OCI-LY7 (cell line): Measurements from ENCODE around the gene SC5D. TPM values are rescaled to one million over a fixed set of nuclear protein-coding genes. Genes with fewer than 3 reads are reported as not detected.

Experiments
- BruUV-seq: library from RNA; stranded (reverse); fragments of 400-500 nt; replicated peaks from 2 replicates; lab custom pipeline; 2021; lab: Mats Ljungman, UMichigan
- CTCF ChIA-PET: fragments of 300-600 bp; sonication (Branson Sonifier 250); formaldehyde crosslinking; loops from one replicate; lab custom pipeline; 2022; ENCODE audit warnings: antibody characterized with exemption; ENCODE audit not compliant: unreplicated experiment; lab: Charles Lee
- POLR2A ChIA-PET: fragments of 300-600 bp; sonication (Branson Sonifier 250); formaldehyde crosslinking; loops from one replicate; lab custom pipeline; 2022; ENCODE audit warnings: antibody characterized with exemption; lab: Charles Lee
- DNase-seq: peaks from one replicate; pipeline ENCODE4 v3.0.0-alpha.2; 2015; ENCODE audit warnings: low spot score
- H2AFZ ChIP-seq: fragments of 200-600 bp; sonication (generic), shearing (Covaris generic); 2 replicates; pipeline ENCODE4 v1.6.1; 2014; ENCODE audit warnings: mild to moderate bottlenecking, antibody characterized with exemption, low read length, moderate library complexity
- H3K27ac ChIP-seq: fragments of 200-600 bp; sonication (generic); 2 replicates; pipeline ENCODE4 v1.5.1; 2014; ENCODE audit warnings: mixed run types, low read depth, mild to moderate bottlenecking, moderate library complexity, low read length, inconsistent platforms; ENCODE audit not compliant: poor library complexity, severe bottlenecking
- H3K36me3 ChIP-seq: fragments of 200-600 bp; sonication (generic); 2 replicates; pipeline ENCODE4 v1.6.1; 2014; ENCODE audit warnings: mild to moderate bottlenecking, antibody characterized with exemption, low read length, moderate library complexity, mixed read lengths; ENCODE audit not compliant: insufficient read depth
- H3K4me1 ChIP-seq: fragments of 200-600 bp; sonication (generic); 2 replicates; pipeline ENCODE4 v1.5.1; 2014; ENCODE audit warnings: mild to moderate bottlenecking, low read length; ENCODE audit not compliant: insufficient read depth, poor library complexity, severe bottlenecking
- H3K4me2 ChIP-seq: fragments of 200-600 bp; sonication (generic); 2 replicates; pipeline ENCODE4 v1.6.1; 2014; ENCODE audit warnings: mild to moderate bottlenecking, low read length
- H3K4me3 ChIP-seq: fragments of 200-600 bp; sonication (generic); 2 replicates; pipeline ENCODE4 v1.5.1; 2014; ENCODE audit warnings: mild to moderate bottlenecking, low read depth, low read length; ENCODE audit not compliant: poor library complexity, severe bottlenecking
- H3K79me2 ChIP-seq: fragments of 200-600 bp; sonication (generic); 2 replicates; pipeline ENCODE4 v1.6.1; 2016; ENCODE audit warnings: low read depth, mild to moderate bottlenecking, low read length, moderate library complexity, mixed read lengths; ENCODE audit not compliant: insufficient read depth
- H3K9me2 ChIP-seq: fragments of 200-600 bp; sonication (generic); 2 replicates; pipeline ENCODE4 v1.6.1; 2016; ENCODE audit warnings: mild to moderate bottlenecking, low read length, mixed read lengths; ENCODE audit not compliant: insufficient read depth
- H3K9me3 ChIP-seq: fragments of 200-600 bp; sonication (generic); 2 replicates; pipeline ENCODE4 v1.6.1; 2014; ENCODE audit warnings: mild to moderate bottlenecking, mixed run types, low read length, mixed read lengths
- H4K20me1 ChIP-seq: fragments of 200-600 bp; sonication (generic); 2 replicates; pipeline ENCODE4 v1.6.1; 2014; ENCODE audit warnings: mild to moderate bottlenecking, antibody characterized with exemption, low read length, moderate library complexity, mixed read lengths; ENCODE audit not compliant: insufficient read depth
- EZH2phosphoT487 ChIP-seq: fragments of 200-600 bp; sonication (generic); IDR thresholded peaks from 2 replicates; pipeline ENCODE4 v1.6.1; 2018; ENCODE audit warnings: low read depth, borderline replicate concordance, mild to moderate bottlenecking, mixed run types, antibody characterized with exemption, low read length, moderate library complexity, mixed read lengths
- intact Hi-C: fragments of 100-400 bp; cut with micrococcal nuclease; formaldehyde crosslinking; loops from one replicate; pipeline ENCODE4 v1.10.0; 2022; ENCODE audit not compliant: unreplicated experiment
- total RNA-seq, 2 experiments: library from RNA; depleted of rRNA in 1 of 2; stranded (reverse); fragments of >200 nt in 1 of 2; shearing (Covaris generic) in 1 of 2; gene quantifications; 2 replicates each; pipeline ENCODE4 v1.2.3, GENCODE V29; 2014 to 2022
- TF ChIP-seq, protein P1 (sequence below): fragments of 200-600 bp; sonication (generic); conservative IDR thresholded peaks from 2 replicates; pipeline ENCODE4 v1.5.1; 2014; ENCODE audit warnings: mild to moderate bottlenecking, antibody characterized with exemption, low read length, moderate library complexity, mixed read lengths

SC5D gene
- total RNA-seq, 2 experiments from 2014 or later, result 27.9 to 43.3 TPM

DNA sequence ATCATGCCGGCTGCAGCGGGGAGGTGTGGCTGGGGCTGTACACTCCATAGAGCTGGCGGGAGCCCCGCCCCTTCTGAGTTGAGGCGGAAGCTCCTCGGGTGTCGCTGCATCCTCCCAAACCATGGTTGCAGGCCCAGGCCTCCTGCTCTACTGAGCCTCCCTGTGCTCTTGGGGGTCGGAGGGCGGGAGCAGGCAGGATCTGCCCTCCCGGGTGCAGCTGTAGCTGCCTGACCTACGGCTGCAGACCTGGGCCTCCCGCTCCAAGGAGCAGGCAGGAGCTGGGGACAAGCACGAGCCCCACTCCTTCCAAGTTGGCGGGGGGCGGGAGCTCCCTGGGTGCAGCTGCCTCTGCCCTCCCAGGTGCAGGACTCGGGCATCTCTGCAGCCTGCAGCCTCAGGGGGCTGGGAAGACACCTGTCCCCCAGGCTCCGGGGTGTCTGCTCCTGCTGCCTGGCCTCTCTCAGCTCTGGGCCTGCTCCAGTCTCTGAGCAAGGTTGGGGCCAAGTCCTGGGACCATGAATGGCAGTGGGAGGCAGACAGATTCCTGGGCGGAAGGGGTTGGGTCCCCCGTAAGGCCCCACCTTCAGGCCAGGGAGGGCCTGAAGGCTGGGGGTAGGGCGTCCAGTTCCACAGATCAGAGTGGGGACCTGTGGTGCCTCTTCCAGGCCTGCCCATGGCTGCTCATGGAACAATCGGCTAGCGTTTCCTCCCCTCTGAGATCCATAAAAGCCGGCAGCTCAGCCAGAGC, 46.4 kb upstream of the SC5D start:
- intact Hi-C loops, result no loop called here
- Histone ChIP-seq H3K4me1 (no peaks in the 10 kb centered on the region), H3K79me2 (no peaks in the 10 kb centered on the region), H3K4me2 (no peak overlapping the region), H2AFZ (no peak overlapping the region), H3K27ac (no peak overlapping the region), H3K9me3 (no peaks in the 10 kb centered on the region), H3K4me3 (no peak overlapping the region), H3K9me2 (no peaks in the 10 kb centered on the region), H4K20me1 (no peaks in the 10 kb centered on the region), H3K36me3 (no peaks in the 10 kb centered on the region)
- BruUV-seq, result no TSS peak
- CTCF ChIA-PET, result no interaction called here
- DNase-seq, result no peak
- POLR2A ChIA-PET, result interaction anchor here (1.4 kb wide), 1 partner anchor 9 kb away, joined by 5 read pairs; no protein-coding TSS in a partner anchor
- TF ChIP-seq, protein P1, sequence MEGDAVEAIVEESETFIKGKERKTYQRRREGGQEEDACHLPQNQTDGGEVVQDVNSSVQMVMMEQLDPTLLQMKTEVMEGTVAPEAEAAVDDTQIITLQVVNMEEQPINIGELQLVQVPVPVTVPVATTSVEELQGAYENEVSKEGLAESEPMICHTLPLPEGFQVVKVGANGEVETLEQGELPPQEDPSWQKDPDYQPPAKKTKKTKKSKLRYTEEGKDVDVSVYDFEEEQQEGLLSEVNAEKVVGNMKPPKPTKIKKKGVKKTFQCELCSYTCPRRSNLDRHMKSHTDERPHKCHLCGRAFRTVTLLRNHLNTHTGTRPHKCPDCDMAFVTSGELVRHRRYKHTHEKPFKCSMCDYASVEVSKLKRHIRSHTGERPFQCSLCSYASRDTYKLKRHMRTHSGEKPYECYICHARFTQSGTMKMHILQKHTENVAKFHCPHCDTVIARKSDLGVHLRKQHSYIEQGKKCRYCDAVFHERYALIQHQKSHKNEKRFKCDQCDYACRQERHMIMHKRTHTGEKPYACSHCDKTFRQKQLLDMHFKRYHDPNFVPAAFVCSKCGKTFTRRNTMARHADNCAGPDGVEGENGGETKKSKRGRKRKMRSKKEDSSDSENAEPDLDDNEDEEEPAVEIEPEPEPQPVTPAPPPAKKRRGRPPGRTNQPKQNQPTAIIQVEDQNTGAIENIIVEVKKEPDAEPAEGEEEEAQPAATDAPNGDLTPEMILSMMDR, result no peak
- TF ChIP-seq EZH2phosphoT487, result no peak

- H3K4me3 ChIP-seq, result no peak overlapping the region
- H3K27ac ChIP-seq, result no peak overlapping the region
- POLR2A ChIA-PET, result interaction anchor here (1.3 to 1.4 kb wide), 2 partner anchors 10 to 12 kb away, joined by 4 to 5 read pairs; no protein-coding TSS in a partner anchor
- H2AFZ ChIP-seq, result no peak overlapping the region
- BruUV-seq, result no TSS peak
- CTCF ChIA-PET, result interaction anchor here (0.6 to 1.0 kb wide), 2 partner anchors 10 to 1031 kb away, joined by 3 to 4 read pairs; no protein-coding TSS in a partner anchor
- no peaks in the 10 kb centered on the region for H3K79me2 ChIP-seq
- no peak overlapping the region for H3K4me2 ChIP-seq
- no peaks in the 10 kb centered on the region for H3K36me3 ChIP-seq
- no peak for DNase-seq
- no peaks in the 10 kb centered on the region for H3K9me2 ChIP-seq
- H3K9me3 ChIP-seq, result no peaks in the 10 kb centered on the region
- H4K20me1 ChIP-seq, result no peaks in the 10 kb centered on the region
- TF ChIP-seq, protein P1, result no peak
- no peak for TF ChIP-seq EZH2phosphoT487
- no peaks in the 10 kb centered on the region for H3K4me1 ChIP-seq
- intact Hi-C loops, result no loop called here
These were observed 45.9 kb upstream of the SC5D start for GRCh38 chr11:121246769-121247035.

DNA sequence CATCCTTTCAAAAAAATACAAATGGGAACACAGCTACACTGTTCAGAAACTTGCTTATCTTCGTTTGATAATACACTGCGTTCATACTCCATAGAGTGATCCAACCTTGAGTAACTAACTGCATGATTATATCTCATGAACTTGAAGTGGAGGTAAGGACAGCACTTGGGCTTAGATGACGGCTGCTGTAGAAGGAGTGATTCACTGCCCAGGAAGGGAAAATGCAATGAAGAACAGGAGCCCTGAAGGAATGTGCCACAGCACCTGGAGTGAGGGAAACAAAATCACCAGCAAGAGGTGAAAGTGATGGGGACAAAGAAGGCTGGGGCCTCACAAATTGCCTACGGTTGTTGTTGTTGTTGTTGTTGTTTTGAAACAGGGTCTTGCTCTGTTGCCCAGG, 44.1 kb upstream of the SC5D start:
- H3K9me3 ChIP-seq, result peaks cover 8% of the 10 kb centered on the region; the same call in 1 of the 2 replicates
- no peaks in the 10 kb centered on the region for H3K36me3 ChIP-seq
- intact Hi-C loops, result no loop called here
- CTCF ChIA-PET, result no interaction called here
- H3K4me3 ChIP-seq, result no peak overlapping the region
- H3K79me2 ChIP-seq, result no peaks in the 10 kb centered on the region
- TF ChIP-seq, protein P1, result no peak
- TF ChIP-seq EZH2phosphoT487, result no peak
- H2AFZ ChIP-seq, result no peak overlapping the region
- BruUV-seq, result no TSS peak
- H3K4me1 ChIP-seq, result no peaks in the 10 kb centered on the region
- no peak overlapping the region for H3K4me2 ChIP-seq
- no peaks in the 10 kb centered on the region for H3K9me2 ChIP-seq
- no peak overlapping the region for H3K27ac ChIP-seq
- DNase-seq, result no peak
- no peaks in the 10 kb centered on the region for H4K20me1 ChIP-seq
- POLR2A ChIA-PET, result no interaction called here
